ENCODE results near the gene ZNF282.

The ZNF282 gene

GRCh38 chr7:149261316-149261828 lies 66.0 kb downstream of the ZNF282 start:
- H3K27ac ChIP-seq (ENCODE audit: low read depth, low read length), result peak overlapping the region; percentile 69
- no CpG with 5 or more reads among the region's 16 CpGs for WGBS (ENCODE audit: extremely low coverage, insufficient coverage, insufficient read length)

GRCh38 chr7:149261829-149262617 lies 66.7 kb downstream of the ZNF282 start, which contains the start of gene ZNF783:
ZNF783 (plus strand) TSS chr7:149262196; CDS start chr7:149262334, 138 bp downstream.
- Histone ChIP-seq H2BK120ac (ENCODE audit: insufficient read depth, low read length, poor library complexity) (peak within 1 kb of the TSS; percentile 89), H3K14ac (ENCODE audit: low read length) (peak within 1 kb of the TSS; percentile 89), H2AFZ (ENCODE audit: insufficient read depth, low read length, poor library complexity) (peak within 1 kb of the TSS; percentile 91), H2BK12ac (ENCODE audit: low read length) (peak within 1 kb of the TSS; percentile 26), H3K36me3 (ENCODE audit: control insufficient read depth in 1 of 2, insufficient read depth in 2 of 2, low read length in 2 of 2) (peaks cover 13 to 14% of the 10 kb centered on the region in 2 experiments), H3K23ac (ENCODE audit: low read length) (no peak within 1 kb of the TSS), H4K8ac (ENCODE audit: low read depth, low read length) (peak within 1 kb of the TSS; percentile 85), H3K4me1 (ENCODE audit: control insufficient read depth in 1 of 2, insufficient read depth in 2 of 2, low read length in 2 of 2) (peaks cover 6 to 8% of the 10 kb centered on the region in 2 experiments), H3K4me3 (ENCODE audit: low read depth, low read length) (peak within 1 kb of the TSS; percentile 77), H3K27me3 (ENCODE audit: insufficient read depth, low read length) (no peaks in the 10 kb centered on the region), H3K79me2 (ENCODE audit: control insufficient read depth, insufficient read depth, low read length, poor library complexity) (peaks cover 6% of the 10 kb centered on the region), H2AK5ac (ENCODE audit: low read length) (peak within 1 kb of the TSS; percentile 82), H2BK5ac (ENCODE audit: low read depth, low read length, poor library complexity) (peak within 1 kb of the TSS; percentile 70), H3K18ac (ENCODE audit: low read length) (peak within 1 kb of the TSS; percentile 91), H4K91ac (ENCODE audit: low read depth, low read length) (peak within 1 kb of the TSS; percentile 94), H4K12ac (ENCODE audit: low read depth, low read length) (peak within 1 kb of the TSS; percentile 90), H3K9ac (ENCODE audit: low read length) (peak within 1 kb of the TSS; percentile 94), H3K27ac (ENCODE audit: low read depth, low read length) (peak within 1 kb of the TSS; percentile 69), H3K9me3 (ENCODE audit: insufficient read depth, low read depth, low read length) (no peaks in the 10 kb centered on the region), H3K79me1 (ENCODE audit: low read length) (peaks cover 10% of the 10 kb centered on the region), H3K4me2 (ENCODE audit: low read length) (peak within 1 kb of the TSS; percentile 92), H3K4ac (ENCODE audit: low read depth, low read length) (peak within 1 kb of the TSS; percentile 77)
- no CpG with 5 or more reads among the region's 115 CpGs for WGBS (ENCODE audit: extremely low coverage, insufficient coverage, insufficient read length)
- DNase-seq, result peak; percentile 85 to 94

More at GRCh38 chr7:149261316-149261828, 66.0 kb downstream of the ZNF282 start:
- H3K9ac ChIP-seq (ENCODE audit: low read length), result peak overlapping the region; percentile 61
- peak overlapping the region; percentile 38 for H3K18ac ChIP-seq (ENCODE audit: low read length)
- H4K91ac ChIP-seq (ENCODE audit: low read depth, low read length), result peak overlapping the region; percentile 71
- no peaks in the 10 kb centered on the region for H3K27me3 ChIP-seq (ENCODE audit: insufficient read depth, low read length)
- H2BK120ac ChIP-seq (ENCODE audit: insufficient read depth, low read length, poor library complexity), result peak overlapping the region; percentile 23
- H2BK5ac ChIP-seq (ENCODE audit: low read depth, low read length, poor library complexity), result no peak overlapping the region
- peak; percentile 54 to 81 for DNase-seq
- no peaks in the 10 kb centered on the region for H3K9me3 ChIP-seq (ENCODE audit: insufficient read depth, low read depth, low read length)
- peak overlapping the region; percentile 77 for H3K4me3 ChIP-seq (ENCODE audit: low read depth, low read length)
- peaks cover 6% of the 10 kb centered on the region for H3K79me2 ChIP-seq (ENCODE audit: control insufficient read depth, insufficient read depth, low read length, poor library complexity)
- H3K79me1 ChIP-seq (ENCODE audit: low read length), result peaks cover 10% of the 10 kb centered on the region
- H3K14ac ChIP-seq (ENCODE audit: low read length), result peak overlapping the region; percentile 54
- peak overlapping the region; percentile 57 for H4K12ac ChIP-seq (ENCODE audit: low read depth, low read length)
- no peak overlapping the region for H2AK5ac ChIP-seq (ENCODE audit: low read length)
- H2AFZ ChIP-seq (ENCODE audit: insufficient read depth, low read length, poor library complexity), result peak overlapping the region; percentile 91
- H2BK12ac ChIP-seq (ENCODE audit: low read length), result no peak overlapping the region
- H4K8ac ChIP-seq (ENCODE audit: low read depth, low read length), result peak overlapping the region; percentile 85
- H3K4me2 ChIP-seq (ENCODE audit: low read length), result peak overlapping the region; percentile 92
- peaks cover 6 to 8% of the 10 kb centered on the region in 2 experiments for H3K4me1 ChIP-seq (ENCODE audit: control insufficient read depth in 1 of 2, insufficient read depth in 2 of 2, low read length in 2 of 2)
- H3K4ac ChIP-seq (ENCODE audit: low read depth, low read length), result no peak overlapping the region
- H3K23ac ChIP-seq (ENCODE audit: low read length), result no peak overlapping the region
- peaks cover 7 to 8% of the 10 kb centered on the region in 2 experiments for H3K36me3 ChIP-seq (ENCODE audit: control insufficient read depth in 1 of 2, insufficient read depth in 2 of 2, low read length in 2 of 2)

GRCh38 chr7:149266451-149266850 lies 71.1 kb downstream of the ZNF282 start:
- H3K14ac ChIP-seq (ENCODE audit: low read length), result no peak overlapping the region
- H3K4me2 ChIP-seq (ENCODE audit: low read length), result no peak overlapping the region
- no peaks in the 10 kb centered on the region for H3K9me3 ChIP-seq (ENCODE audit: insufficient read depth, low read depth, low read length)
- H3K79me2 ChIP-seq (ENCODE audit: control insufficient read depth, insufficient read depth, low read length, poor library complexity), result peaks cover 6% of the 10 kb centered on the region
- peak; percentile 35 to 64 for DNase-seq
- H3K79me1 ChIP-seq (ENCODE audit: low read length), result peaks cover 10% of the 10 kb centered on the region
- H2AK5ac ChIP-seq (ENCODE audit: low read length), result no peak overlapping the region
- WGBS (ENCODE audit: extremely low coverage, insufficient coverage, insufficient read length), result no CpG with 5 or more reads among the region's 21 CpGs
- H3K4me1 ChIP-seq (ENCODE audit: control insufficient read depth in 1 of 2, insufficient read depth in 2 of 2, low read length in 2 of 2), result peaks cover 6 to 8% of the 10 kb centered on the region in 2 experiments
- no peaks in the 10 kb centered on the region for H3K27me3 ChIP-seq (ENCODE audit: insufficient read depth, low read length)
- peaks cover 21% of the 10 kb centered on the region in 2 experiments for H3K36me3 ChIP-seq (ENCODE audit: control insufficient read depth in 1 of 2, insufficient read depth in 2 of 2, low read length in 2 of 2)
- no peak overlapping the region for H2BK5ac ChIP-seq (ENCODE audit: low read depth, low read length, poor library complexity)
- no peak overlapping the region for H3K4me3 ChIP-seq (ENCODE audit: low read depth, low read length)
- no peak overlapping the region for H2BK120ac ChIP-seq (ENCODE audit: insufficient read depth, low read length, poor library complexity)
- no peak overlapping the region for H3K18ac ChIP-seq (ENCODE audit: low read length)
- no peak overlapping the region for H4K12ac ChIP-seq (ENCODE audit: low read depth, low read length)
- no peak overlapping the region for H3K4ac ChIP-seq (ENCODE audit: low read depth, low read length)
- no peak overlapping the region for H3K23ac ChIP-seq (ENCODE audit: low read length)
- H4K91ac ChIP-seq (ENCODE audit: low read depth, low read length), result no peak overlapping the region
- no peak overlapping the region for H3K9ac ChIP-seq (ENCODE audit: low read length)
- no peak overlapping the region for H2AFZ ChIP-seq (ENCODE audit: insufficient read depth, low read length, poor library complexity)
- no peak overlapping the region for H4K8ac ChIP-seq (ENCODE audit: low read depth, low read length)
- no peak overlapping the region for H2BK12ac ChIP-seq (ENCODE audit: low read length)
- H3K27ac ChIP-seq (ENCODE audit: low read depth, low read length), result no peak overlapping the region

GRCh38 chr7:149267733-149268132 lies 72.4 kb downstream of the ZNF282 start:
- WGBS (ENCODE audit: extremely low coverage, insufficient coverage, insufficient read length), result no CpG with 5 or more reads among the region's 8 CpGs
- no peak overlapping the region for H3K4ac ChIP-seq (ENCODE audit: low read depth, low read length)
- peaks cover 0 to 4% of the 10 kb centered on the region in 2 experiments for H3K4me1 ChIP-seq (ENCODE audit: control insufficient read depth in 1 of 2, insufficient read depth in 2 of 2, low read length in 2 of 2)
- no peak overlapping the region for H2BK5ac ChIP-seq (ENCODE audit: low read depth, low read length, poor library complexity)
- peaks cover 21 to 23% of the 10 kb centered on the region in 2 experiments for H3K36me3 ChIP-seq (ENCODE audit: control insufficient read depth in 1 of 2, insufficient read depth in 2 of 2, low read length in 2 of 2)
- H3K9me3 ChIP-seq (ENCODE audit: insufficient read depth, low read depth, low read length), result no peaks in the 10 kb centered on the region
- no peaks in the 10 kb centered on the region for H3K79me2 ChIP-seq (ENCODE audit: control insufficient read depth, insufficient read depth, low read length, poor library complexity)
- H4K12ac ChIP-seq (ENCODE audit: low read depth, low read length), result no peak overlapping the region
- H3K4me2 ChIP-seq (ENCODE audit: low read length), result no peak overlapping the region
- H4K8ac ChIP-seq (ENCODE audit: low read depth, low read length), result no peak overlapping the region
- no peak overlapping the region for H3K27ac ChIP-seq (ENCODE audit: low read depth, low read length)
- H3K4me3 ChIP-seq (ENCODE audit: low read depth, low read length), result peak overlapping the region; percentile 16
- no peak overlapping the region for H3K18ac ChIP-seq (ENCODE audit: low read length)
- H2BK120ac ChIP-seq (ENCODE audit: insufficient read depth, low read length, poor library complexity), result no peak overlapping the region
- H2AK5ac ChIP-seq (ENCODE audit: low read length), result no peak overlapping the region
- no peak overlapping the region for H3K23ac ChIP-seq (ENCODE audit: low read length)
- no peak overlapping the region for H3K9ac ChIP-seq (ENCODE audit: low read length)
- H3K79me1 ChIP-seq (ENCODE audit: low read length), result no peaks in the 10 kb centered on the region
- no peak overlapping the region for H4K91ac ChIP-seq (ENCODE audit: low read depth, low read length)
- no peak overlapping the region for H2BK12ac ChIP-seq (ENCODE audit: low read length)
- no peak overlapping the region for H2AFZ ChIP-seq (ENCODE audit: insufficient read depth, low read length, poor library complexity)
- H3K14ac ChIP-seq (ENCODE audit: low read length), result no peak overlapping the region
- H3K27me3 ChIP-seq (ENCODE audit: insufficient read depth, low read length), result no peaks in the 10 kb centered on the region
- no peak for DNase-seq
